GM12872 (cell line): ENCODE measurements around the gene SRBD1.

Source experiments
- CTCF ChIP-seq: IDR thresholded peaks from 3 replicates; pipeline ENCODE4 v1.5.1; 2011; ENCODE audit warnings: low read depth, mild to moderate bottlenecking, low read length, moderate library complexity; ENCODE audit not compliant: insufficient read depth

SRBD1 gene

DNA sequence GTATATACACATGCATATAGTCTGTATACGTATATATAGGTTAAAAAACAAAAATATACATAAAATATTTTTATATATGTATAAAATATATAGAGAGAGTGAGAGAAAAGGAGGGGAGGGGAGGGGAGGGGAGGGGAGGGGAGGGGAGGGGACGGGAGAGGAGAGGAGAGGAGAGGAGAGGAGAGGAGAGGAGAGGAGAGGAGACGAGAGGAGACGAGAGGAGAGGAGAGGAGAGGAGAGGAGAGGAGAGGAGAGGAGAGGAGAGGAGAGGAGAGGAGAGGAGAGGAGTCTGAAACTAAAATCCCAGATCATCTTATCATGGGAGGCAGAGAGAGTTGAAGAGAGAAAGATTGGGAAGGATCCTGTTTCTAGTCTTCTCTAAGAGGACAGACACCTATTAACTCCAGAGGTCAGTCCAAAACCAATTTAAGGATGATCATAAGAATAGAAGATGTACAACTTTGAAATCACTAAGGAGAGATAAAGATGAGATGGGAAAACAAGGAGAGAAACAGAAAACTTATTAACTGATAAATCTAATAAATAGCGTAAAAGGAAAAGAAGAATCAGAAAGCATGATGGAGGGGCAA lies 195.4 kb downstream of the SRBD1 start:
- no peak for TF ChIP-seq CTCF

- no peak for TF ChIP-seq CTCF
Measured at GRCh38 chr2:45412754-45413379, 198.2 kb downstream of the SRBD1 start.

DNA sequence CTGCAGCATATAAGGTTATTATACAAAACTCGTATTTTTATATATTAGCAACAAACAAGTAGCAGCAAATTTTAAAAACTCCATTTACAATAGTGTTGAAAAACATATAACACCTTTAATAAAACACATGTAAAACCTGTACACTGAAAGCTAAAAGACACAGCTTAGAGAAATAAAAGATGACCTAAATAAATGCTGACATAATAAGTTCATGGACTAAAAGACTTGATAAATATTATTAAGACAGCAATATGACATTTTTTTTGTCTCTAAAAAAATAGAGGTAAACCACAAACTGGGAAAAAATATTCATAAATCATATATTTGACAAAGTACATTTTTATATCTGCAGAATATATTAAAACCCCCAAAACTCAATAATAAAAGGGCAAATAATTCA lies 201.4 kb downstream of the SRBD1 start:
- TF ChIP-seq CTCF, result no peak

GRCh38 chr2:45406621-45407020 lies 204.4 kb downstream of the SRBD1 start:
- TF ChIP-seq CTCF, result no peak

GRCh38 chr2:45404807-45405297 lies 206.2 kb downstream of the SRBD1 start:
- TF ChIP-seq CTCF, result no peak

GRCh38 chr2:45403036-45403435 lies 208.0 kb downstream of the SRBD1 start:
- no peak for TF ChIP-seq CTCF

GRCh38 chr2:45401431-45401922 lies 209.6 kb downstream of the SRBD1 start:
- no peak for TF ChIP-seq CTCF
